Amniotic stem cell (primary cell): ENCODE measurements around the gene ESRP2.

Experiments used
- DNase-seq: peaks from one replicate; lab custom pipeline; 2025; lab: John Stamatoyannopoulos, UW

ESRP2 gene

DNA sequence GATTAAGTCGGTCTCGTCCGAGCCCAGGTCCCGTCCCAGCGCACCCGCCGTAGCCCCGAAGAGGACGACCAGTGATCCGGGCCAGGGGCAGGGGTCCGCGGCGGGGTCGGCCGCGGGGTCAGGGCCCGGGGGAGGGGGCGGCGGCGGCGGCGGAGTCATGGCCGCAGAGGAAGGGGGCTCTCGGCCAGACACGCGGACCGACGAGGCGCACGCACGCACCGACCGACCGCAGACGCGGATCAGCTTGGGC is at the start of gene ESRP2:
Gene ESRP2 (minus strand): TSS at position 241 of the 250 bp plus-strand sequence. CDS start 82 bp downstream, at position 159.
- no peak for DNase-seq

GRCh38 chr16:68285683-68286082 is 49.8 kb upstream of the ESRP2 start:
- DNase-seq, result no peak

GRCh38 chr16:68284847-68285246 is 48.9 kb upstream of the ESRP2 start:
- no peak for DNase-seq

- DNase-seq, result no peak
Measured at GRCh38 chr16:68283801-68284598, 48.1 kb upstream of the ESRP2 start.

DNA sequence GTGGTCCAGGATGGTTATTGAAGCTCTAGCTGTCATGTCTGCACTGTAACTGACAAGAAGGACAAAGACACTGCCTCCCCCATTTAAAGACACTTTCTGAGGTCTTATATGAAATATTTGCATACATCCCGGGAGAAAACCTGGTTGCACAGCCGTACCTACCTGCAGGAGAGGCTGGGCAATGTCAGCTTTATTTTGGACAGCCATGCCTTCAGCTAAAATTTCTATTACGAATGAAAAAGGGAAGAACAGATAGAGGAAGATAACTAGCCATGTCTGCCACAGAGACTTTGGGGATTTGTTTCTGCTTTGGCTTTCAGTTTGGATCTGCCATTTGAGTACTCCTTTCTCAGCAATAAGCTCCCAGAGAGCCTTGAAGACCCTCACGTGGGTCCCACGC is 47.4 kb upstream of the ESRP2 start:
- no peak for DNase-seq

DNA sequence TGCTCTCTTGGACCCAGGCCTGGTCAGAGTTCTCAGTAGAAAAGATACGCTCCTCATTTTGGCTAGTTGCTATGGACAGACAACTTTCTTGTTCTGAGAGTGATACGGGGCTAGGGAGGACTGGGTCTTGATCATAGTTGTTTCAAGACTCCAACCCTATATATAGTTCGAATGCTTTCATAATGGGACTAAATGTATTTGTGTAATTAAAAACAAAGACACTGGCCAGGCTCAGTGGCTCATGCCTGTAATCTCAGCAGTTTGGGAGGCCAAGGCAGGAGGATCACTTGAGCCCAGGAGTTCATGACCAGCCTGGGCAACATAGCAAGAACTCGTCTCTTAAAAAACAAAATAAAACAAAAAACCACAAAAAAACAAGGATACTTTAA is 46.1 kb upstream of the ESRP2 start:
- DNase-seq, result no peak

DNA sequence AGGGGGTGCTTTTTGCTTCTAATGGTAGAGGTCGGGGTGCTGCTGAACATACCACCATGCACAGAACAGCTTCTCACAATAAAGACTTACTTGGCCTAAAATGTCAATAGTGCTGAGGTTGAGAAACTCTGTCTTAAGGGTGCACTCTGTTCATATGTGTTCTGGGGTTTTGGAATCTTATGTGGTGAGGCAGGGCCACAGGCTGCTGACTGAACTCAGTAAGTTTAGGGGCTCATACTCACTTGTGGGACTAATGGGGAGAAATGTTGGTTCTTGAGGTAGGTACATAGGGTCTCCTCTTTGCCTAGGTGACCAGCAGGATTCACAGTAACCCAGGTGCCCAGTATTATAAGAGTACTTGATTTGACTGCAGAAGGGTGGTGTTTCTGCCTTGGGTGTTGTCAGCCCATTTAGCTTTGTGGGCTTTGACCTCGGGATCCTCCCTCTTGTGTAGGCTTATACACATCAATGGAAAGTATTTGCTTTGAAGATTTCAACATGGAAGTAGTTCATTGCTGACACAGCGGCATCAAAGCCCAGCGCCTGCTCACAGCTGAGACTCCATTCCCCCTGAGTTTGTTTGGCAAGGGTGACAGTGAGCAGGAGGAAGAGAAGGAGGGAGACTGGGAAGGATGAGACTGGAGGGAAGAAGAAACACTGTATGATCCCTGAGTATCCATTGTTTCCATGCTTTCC is 45.6 kb upstream of the ESRP2 start:
- no peak for DNase-seq

GRCh38 chr16:68279726-68280558 is 44.0 kb upstream of the ESRP2 start:
- DNase-seq, result no peak

DNA sequence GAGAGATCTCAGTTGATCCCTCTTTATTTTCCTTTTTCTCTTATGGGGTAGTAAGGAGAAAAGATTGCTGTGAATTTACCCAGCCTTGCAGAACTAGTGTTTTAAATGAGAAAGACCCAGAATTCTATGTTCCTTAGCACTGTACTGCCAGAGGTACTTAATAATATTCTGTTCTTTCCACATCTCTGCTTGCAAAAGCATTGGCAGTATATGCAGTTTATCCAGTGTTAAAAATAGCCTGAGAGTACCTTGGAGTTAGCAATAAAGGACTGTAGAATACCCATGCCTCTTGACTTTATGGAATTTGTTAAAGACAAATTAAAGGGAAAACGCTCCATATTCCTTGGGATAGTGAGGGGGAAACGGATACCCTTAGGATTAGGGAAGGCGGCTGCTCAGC is 40.3 kb upstream of the ESRP2 start:
- no peak for DNase-seq

DNA sequence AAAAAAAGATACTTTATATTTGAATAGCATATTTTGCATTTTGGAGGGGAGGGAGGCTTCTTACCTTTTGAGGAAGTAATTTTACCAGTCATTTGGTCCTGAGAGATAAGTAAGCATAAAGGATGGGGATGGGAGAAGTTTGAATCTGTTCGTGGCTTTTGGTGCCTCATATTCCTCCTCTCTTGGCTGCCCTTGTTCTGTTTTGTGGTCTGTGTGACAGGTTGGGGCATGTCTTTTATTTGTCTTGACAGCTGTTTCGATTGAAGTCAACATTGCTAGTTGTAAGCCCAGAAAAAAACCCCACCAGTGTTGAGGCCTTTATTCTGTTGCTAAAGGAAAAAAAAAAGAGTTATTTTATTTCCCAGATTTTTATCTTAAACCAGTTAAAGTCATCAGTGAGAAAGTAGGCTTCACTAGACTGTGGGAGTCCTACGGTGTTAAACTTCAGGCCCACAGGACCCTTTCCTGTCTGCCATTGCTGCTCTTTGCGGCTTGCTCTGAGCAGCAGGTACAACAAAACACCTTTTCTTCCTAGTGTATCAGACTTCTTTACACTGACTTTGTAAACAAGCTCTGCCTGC is 39.8 kb upstream of the ESRP2 start:
- no peak for DNase-seq

GRCh38 chr16:68274441-68274840 is 38.5 kb upstream of the ESRP2 start:
- DNase-seq, result no peak

GRCh38 chr16:68273896-68274295 is 38.0 kb upstream of the ESRP2 start:
- no peak for DNase-seq

DNA sequence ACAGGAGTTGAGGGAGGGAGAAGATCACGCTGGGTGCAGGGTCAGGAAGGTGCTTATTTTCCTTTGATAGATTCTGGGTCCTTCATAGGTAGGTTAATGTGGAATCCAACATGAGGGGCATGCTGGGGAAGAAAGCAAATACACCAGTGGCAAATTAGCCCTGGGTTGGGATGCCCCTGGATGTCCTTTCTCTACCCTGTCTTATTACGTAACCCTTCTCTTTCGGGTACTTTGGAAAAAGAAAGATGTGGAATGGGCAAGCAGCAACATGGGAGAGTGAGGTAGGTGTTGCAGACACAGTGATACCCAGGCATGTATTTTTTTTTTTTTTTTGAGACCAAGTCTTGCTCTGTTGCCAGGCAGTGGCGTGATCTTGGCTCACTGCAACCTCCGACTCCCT is 37.5 kb upstream of the ESRP2 start:
- DNase-seq, result no peak

GRCh38 chr16:68272507-68273209 is 36.7 kb upstream of the ESRP2 start:
- no peak for DNase-seq

- no peak for DNase-seq
Measured at GRCh38 chr16:68270353-68270752, 34.4 kb upstream of the ESRP2 start.

DNA sequence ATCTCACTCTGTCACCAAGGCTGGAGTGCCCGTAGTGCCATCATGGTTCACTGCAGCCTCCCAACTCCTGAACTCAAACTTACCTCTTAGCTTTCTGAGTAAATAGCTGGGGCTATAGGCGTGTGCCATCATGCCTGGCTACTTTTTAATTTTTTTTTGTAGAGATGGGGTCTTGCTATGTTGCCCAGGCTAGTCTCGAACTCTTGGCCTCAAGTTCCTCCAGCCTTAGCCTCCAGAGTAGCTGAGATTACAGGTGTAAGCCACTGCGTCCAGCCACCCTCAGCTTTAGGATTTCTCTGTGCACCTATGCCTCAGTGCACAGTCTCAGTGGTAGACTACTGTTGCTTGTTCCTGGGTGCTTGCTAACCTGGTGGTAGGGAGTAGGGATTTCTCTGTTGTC is 33.9 kb upstream of the ESRP2 start:
- no peak for DNase-seq

DNA sequence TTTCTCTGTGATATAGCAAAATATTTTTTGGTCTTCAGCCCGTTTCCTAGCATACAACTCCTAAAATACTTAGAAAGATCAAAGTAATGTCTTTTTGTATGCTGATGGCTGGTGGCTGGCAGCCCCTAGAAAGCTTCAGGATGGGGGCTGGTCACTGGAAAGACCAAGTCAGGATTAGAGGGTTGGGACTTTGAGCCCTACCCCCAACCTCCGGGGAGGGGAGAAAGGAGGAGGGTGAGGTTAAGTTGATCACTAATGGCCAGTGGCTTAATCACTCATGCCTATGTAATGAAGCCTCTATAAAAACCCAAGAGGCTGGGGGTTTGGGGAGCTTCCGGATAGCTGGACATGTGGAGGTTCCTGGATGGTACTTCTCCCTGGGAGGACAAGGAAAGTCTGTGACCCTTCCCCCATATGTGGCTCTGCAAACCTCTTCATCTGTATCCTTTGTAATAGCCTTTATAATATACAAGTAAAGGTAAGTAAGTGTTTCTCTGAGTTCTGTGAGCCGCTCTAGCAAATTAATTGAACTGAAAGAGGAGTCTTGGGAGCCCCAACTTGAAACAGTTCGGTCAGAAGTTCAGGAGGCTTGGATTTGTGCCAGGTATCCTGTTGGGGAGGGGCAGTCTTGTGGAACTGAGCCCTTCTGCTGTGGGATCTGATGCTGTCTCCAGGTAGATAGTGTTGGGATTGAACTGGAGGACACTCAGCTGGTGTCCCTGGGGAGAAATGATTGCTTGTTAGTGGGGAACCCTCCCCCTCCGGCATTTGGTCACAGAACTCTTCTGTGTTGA is 31.9 kb upstream of the ESRP2 start:
- no peak for DNase-seq

- DNase-seq, result peak; percentile 36
Measured at GRCh38 chr16:68265078-68265920, 29.4 kb upstream of the ESRP2 start.

DNA sequence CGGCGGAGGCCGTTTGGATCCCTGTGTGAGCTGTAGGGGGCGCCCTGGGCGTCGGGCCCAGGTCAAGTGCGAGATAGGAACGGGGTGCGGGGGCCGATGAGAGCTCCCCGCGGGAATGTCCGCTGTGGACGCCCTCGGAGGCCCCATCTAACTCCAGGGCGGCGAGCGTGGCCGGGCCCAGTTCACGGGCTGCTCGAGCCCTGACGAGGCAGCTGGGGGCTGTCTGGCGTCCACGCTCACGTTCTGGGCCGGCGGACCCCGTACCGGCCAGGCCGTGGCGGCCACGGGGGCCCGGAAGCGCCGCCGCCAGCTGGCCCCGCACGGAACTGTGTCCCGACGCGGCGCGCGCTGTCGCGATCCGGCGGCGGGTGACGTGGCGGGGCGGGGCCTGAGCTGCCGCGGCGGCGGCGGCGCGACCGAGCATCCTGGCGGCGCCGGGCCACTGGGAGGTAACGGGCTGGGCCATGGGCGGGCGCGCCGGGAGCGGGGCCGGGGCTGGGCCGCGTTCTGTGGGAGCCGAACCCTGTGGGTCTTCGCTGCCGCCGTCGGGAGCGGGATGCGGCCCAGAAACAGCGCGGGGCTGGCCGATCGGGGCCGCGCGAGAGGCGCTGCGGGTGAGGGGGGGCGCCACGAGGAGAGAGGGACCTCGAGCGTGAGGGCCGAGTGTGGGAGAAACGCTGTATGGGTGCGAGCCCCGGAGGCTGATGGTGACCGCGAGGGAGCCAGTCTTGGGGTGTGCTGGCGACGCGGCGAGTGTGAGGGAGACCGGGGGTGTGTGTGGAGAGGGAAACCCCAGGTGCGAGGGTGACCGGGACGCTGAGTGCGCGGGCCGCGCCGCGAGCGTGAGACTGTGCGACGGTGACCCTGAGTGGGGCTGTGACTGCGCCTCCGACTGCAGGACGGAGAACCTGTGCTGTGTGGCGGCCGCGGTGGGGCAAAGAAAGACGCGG is 28.5 kb upstream of the ESRP2 start, which contains the start of gene SLC7A6:
Gene SLC7A6 (plus strand): TSS at position 399 of the 950 bp plus-strand sequence. CDS start 10,201 bp downstream, outside the sequence.
- peak; percentile 63 for DNase-seq
